ENCODE measurements around the gene COL23A1. TPM values are rescaled to one million over a fixed set of nuclear protein-coding genes. Genes with fewer than 3 reads are reported as not detected.

Gene COL23A1
- total RNA-seq, 2 donors from 2014 or later: 1.5 to 2.5 TPM

GRCh38 chr5:178461004-178461730, 129.0 kb downstream of the COL23A1 start:
- Histone ChIP-seq H3K4me1 (ENCODE audit: control insufficient read depth in 1 of 2, low read depth in 2 of 2) (peaks cover 0 to 16% of the 10 kb centered on the region in 2 donors), H3K4me3 (no peak overlapping the region), H3K9me3 (no peaks in the 10 kb centered on the region), H3K27me3 (replicated peaks; ENCODE audit: insufficient read depth) (no peaks in the 10 kb centered on the region), H3K27ac (no peak overlapping the region), H3K36me3 (no peaks in the 10 kb centered on the region)
- peak; percentile 79 for TF ChIP-seq CTCF (IDR thresholded peaks at IDR 0.05)
- peak; percentile 43 for DNase-seq (ENCODE audit: low spot score)
- ATAC-seq (ENCODE audit: insufficient number of reproducible peaks, low FRiP score, low read depth): peak; percentile 50

- no peaks in the 10 kb centered on the region for H3K27me3 ChIP-seq (replicated peaks; ENCODE audit: insufficient read depth)
- H3K4me3 ChIP-seq: no peak overlapping the region
- DNase-seq (ENCODE audit: low spot score) (no peak), ATAC-seq (ENCODE audit: insufficient number of reproducible peaks, low FRiP score, low read depth) (no peak)
- H3K36me3 ChIP-seq: no peaks in the 10 kb centered on the region
- peaks cover 0 to 16% of the 10 kb centered on the region in 2 donors for H3K4me1 ChIP-seq (ENCODE audit: control insufficient read depth in 1 of 2, low read depth in 2 of 2)
- H3K27ac ChIP-seq: no peak overlapping the region
- TF ChIP-seq CTCF (IDR thresholded peaks at IDR 0.05): no peak
- H3K9me3 ChIP-seq: no peaks in the 10 kb centered on the region
Measured at GRCh38 chr5:178460598-178460997, 129.6 kb downstream of the COL23A1 start.

- Histone ChIP-seq H3K36me3 (no peaks in the 10 kb centered on the region), H3K27me3 (replicated peaks; ENCODE audit: insufficient read depth) (no peaks in the 10 kb centered on the region), H3K27ac (no peak overlapping the region), H3K4me3 (no peak overlapping the region), H3K4me1 (ENCODE audit: control insufficient read depth in 1 of 2, low read depth in 2 of 2) (peaks cover 0 to 16% of the 10 kb centered on the region in 2 donors), H3K9me3 (no peaks in the 10 kb centered on the region)
- DNase-seq (ENCODE audit: low spot score): no peak
- ATAC-seq (ENCODE audit: insufficient number of reproducible peaks, low FRiP score, low read depth): no peak
- no peak for TF ChIP-seq CTCF (IDR thresholded peaks at IDR 0.05)
Measured at GRCh38 chr5:178460174-178460573, 130.0 kb downstream of the COL23A1 start.

- ATAC-seq (ENCODE audit: insufficient number of reproducible peaks, low FRiP score, low read depth) (no peak), DNase-seq (ENCODE audit: low spot score) (no peak)
- H3K27me3 ChIP-seq (replicated peaks; ENCODE audit: insufficient read depth): no peaks in the 10 kb centered on the region
- no peak for TF ChIP-seq CTCF (IDR thresholded peaks at IDR 0.05)
- H3K27ac ChIP-seq: no peak overlapping the region
- no peaks in the 10 kb centered on the region for H3K36me3 ChIP-seq
- H3K4me3 ChIP-seq: no peak overlapping the region
- H3K9me3 ChIP-seq: no peaks in the 10 kb centered on the region
- H3K4me1 ChIP-seq (ENCODE audit: control insufficient read depth in 1 of 2, low read depth in 2 of 2): peaks cover 0 to 16% of the 10 kb centered on the region in 2 donors
Measured at GRCh38 chr5:178458140-178458539, 132.1 kb downstream of the COL23A1 start.

GRCh38 chr5:178457471-178457870, 132.7 kb downstream of the COL23A1 start:
- no peaks in the 10 kb centered on the region for H3K27me3 ChIP-seq (replicated peaks; ENCODE audit: insufficient read depth)
- no peak overlapping the region for H3K4me3 ChIP-seq
- H3K4me1 ChIP-seq (ENCODE audit: control insufficient read depth in 1 of 2, low read depth in 2 of 2): peaks cover 0 to 16% of the 10 kb centered on the region in 2 donors
- no peaks in the 10 kb centered on the region for H3K36me3 ChIP-seq
- H3K9me3 ChIP-seq: no peaks in the 10 kb centered on the region
- DNase-seq (ENCODE audit: low spot score): no peak
- TF ChIP-seq CTCF (IDR thresholded peaks at IDR 0.05): no peak
- H3K27ac ChIP-seq: no peak overlapping the region
- no peak for ATAC-seq (ENCODE audit: insufficient number of reproducible peaks, low FRiP score, low read depth)

All from thoracic aorta (tissue), 2 donors.